CD14-positive monocyte (primary cell): ENCODE results near the gene BRSK2. TPM values are rescaled to one million over a fixed set of nuclear protein-coding genes. Genes with fewer than 3 reads are reported as not detected.
A peak's percentile ranks its signal among the peaks of the same experiment; 100 is the strongest.

Source experiments
- DNase-seq, 3 donors: peaks; one replicate each; pipeline ENCODE4 v3.0.0-alpha.2; 2011 to 2022
- H2AFZ ChIP-seq: 2 replicates; pipeline ENCODE4 v1.6.0; 2012; ENCODE audit warnings: mild to moderate bottlenecking, low read depth, low read length, inconsistent platforms; ENCODE audit not compliant: insufficient read depth, poor library complexity, severe bottlenecking
- H3K27ac ChIP-seq, 2 donors: 1 replicate in 1 of 2; 2 replicates in 1 of 2; pipeline ENCODE4 v1.5.1; 2012 to 2013; ENCODE audit warnings: low read length in 2 of 2, control low read depth in 1 of 2, inconsistent platforms in 1 of 2, low read depth in 1 of 2, mild to moderate bottlenecking in 1 of 2
- H3K27me3 ChIP-seq, 2 donors: one replicate each; pipeline versions ENCODE4 v1.6.0 to v1.6.1; 2011 to 2013; ENCODE audit warnings: low read length in 2 of 2; ENCODE audit not compliant: control insufficient read depth in 2 of 2, insufficient read depth in 2 of 2
- H3K36me3 ChIP-seq, 2 donors: replicated peaks in 1 of 2; 1 replicate in 1 of 2; 2 replicates in 1 of 2; pipeline versions ENCODE4 v1.5.1 to v1.6.1; 2012 to 2013; ENCODE audit warnings: low read length in 2 of 2, control low read depth in 1 of 2, inconsistent platforms in 1 of 2, mild to moderate bottlenecking in 1 of 2; ENCODE audit not compliant: insufficient read depth in 2 of 2, control insufficient read depth in 1 of 2
- H3K4me1 ChIP-seq, 2 donors: 1 replicate in 1 of 2; 2 replicates in 1 of 2; pipeline versions ENCODE4 v1.5.1 to v1.6.1; 2012 to 2013; ENCODE audit warnings: low read length in 2 of 2, control low read depth in 1 of 2, inconsistent platforms in 1 of 2, mild to moderate bottlenecking in 1 of 2, moderate library complexity in 1 of 2; ENCODE audit not compliant: insufficient read depth in 2 of 2, control insufficient read depth in 1 of 2
- H3K4me2 ChIP-seq: replicated peaks from 2 replicates; pipeline ENCODE3; 2012; ENCODE audit warnings: low read length, moderate library complexity, mild to moderate bottlenecking; ENCODE audit not compliant: poor library complexity, severe bottlenecking; ENCODE audit errors: extremely low read depth
- H3K4me3 ChIP-seq, 3 experiments: fragments of 200-600 bp in 1 of 3; sonication (generic) in 1 of 3; replicated peaks in 1 of 3; 1 replicate in 2 of 3; 2 replicates in 1 of 3; pipeline ENCODE4 v1.5.1; 2011 to 2013; ENCODE audit warnings: low read length in 3 of 3, mild to moderate bottlenecking in 3 of 3, control low read depth in 2 of 3, low read depth in 2 of 3, inconsistent platforms in 1 of 3, moderate library complexity in 1 of 3
- H3K79me2 ChIP-seq: 2 replicates; pipeline ENCODE4 v1.6.0; 2012; ENCODE audit warnings: mild to moderate bottlenecking, control low read depth, inconsistent platforms, low read length, moderate library complexity; ENCODE audit not compliant: insufficient read depth
- H3K9ac ChIP-seq: 2 replicates; pipeline ENCODE4 v1.6.0; 2017; ENCODE audit warnings: low read length, mild to moderate bottlenecking; ENCODE audit not compliant: insufficient read depth, poor library complexity, severe bottlenecking
- H3K9me3 ChIP-seq, 2 donors: replicated peaks in 1 of 2; 1 replicate in 1 of 2; 2 replicates in 1 of 2; pipeline versions ENCODE4 v1.5.1 to v1.6.1; 2012 to 2013; ENCODE audit warnings: low read length in 2 of 2, control low read depth in 1 of 2; ENCODE audit not compliant: control insufficient read depth in 1 of 2, insufficient read depth in 1 of 2
- H4K20me1 ChIP-seq: 2 replicates; pipeline ENCODE4 v1.6.0; 2012; ENCODE audit warnings: mild to moderate bottlenecking, low read length, control low read depth, moderate library complexity; ENCODE audit not compliant: insufficient read depth
- H3K27ac Mint-ChIP-seq, 7 donors: one replicate each; pipeline ENCODE4 v1.8.0; 2020; ENCODE audit warnings: mild to moderate bottlenecking in 7 of 7, mixed read lengths in 7 of 7, moderate library complexity in 6 of 7, inconsistent platforms in 2 of 7
- H3K27me3 Mint-ChIP-seq, 3 donors: one replicate each; pipeline ENCODE4 v1.8.0; 2021 to 2022; ENCODE audit warnings: low read depth in 3 of 3, mild to moderate bottlenecking in 3 of 3, mixed read lengths in 3 of 3, moderate library complexity in 3 of 3, inconsistent platforms in 1 of 3
- H3K36me3 Mint-ChIP-seq, 2 donors: one replicate each; pipeline ENCODE4 v1.8.0; 2020; ENCODE audit warnings: mixed read lengths in 2 of 2, inconsistent platforms in 1 of 2, mild to moderate bottlenecking in 1 of 2
- H3K4me1 Mint-ChIP-seq: one replicate; pipeline ENCODE4 v1.8.0; 2020; ENCODE audit warnings: mild to moderate bottlenecking, mixed read lengths
- H3K4me3 Mint-ChIP-seq, 2 donors: one replicate each; pipeline ENCODE4 v1.8.0; 2020; ENCODE audit warnings: mild to moderate bottlenecking in 2 of 2, mixed read lengths in 2 of 2, moderate library complexity in 1 of 2
- H3K9me3 Mint-ChIP-seq, 7 donors: one replicate each; pipeline ENCODE4 v1.8.0; 2020 to 2022; ENCODE audit warnings: mixed read lengths in 7 of 7, mild to moderate bottlenecking in 6 of 7, moderate library complexity in 6 of 7, inconsistent platforms in 2 of 7
- WGBS: methylation state at CpG from one replicate; pipeline ENCODE4 v1.1.5; 2013; ENCODE audit warnings: missing lambda C conversion rate; ENCODE audit not compliant: insufficient coverage; 5-methylcytosine and 5-hydroxymethylcytosine counted together
- intact Hi-C, 2 donors: fragments of 100-400 bp; cut with micrococcal nuclease; formaldehyde crosslinking; loops; one replicate each; pipeline versions ENCODE4 v1.15.0 to v1.15.1; 2023
- polyA plus RNA-seq, 3 donors: library from polyadenylated mRNA; depleted of rRNA in 1 of 3; unstranded in 2 of 3; stranded (reverse) in 1 of 3; fragments of 300-500 nt in 2 of 3; fragments of >200 nt in 1 of 3; fragmentation: Illumina TruSeq in 2 of 3; gene quantifications; 1 replicate in 2 of 3; 2 replicates in 1 of 3; pipeline ENCODE4 v1.2.3, GENCODE V29; 2012 to 2021
- TF ChIP-seq, protein P1 (sequence below): fragments of 200-600 bp; IDR thresholded peaks from one replicate; pipeline ENCODE4 v1.8.0; 2022; ENCODE audit warnings: antibody characterized with exemption, mild to moderate bottlenecking

BRSK2 gene
- polyA plus RNA-seq, 3 donors: 0.13 TPM; not detected in 2

DNA sequence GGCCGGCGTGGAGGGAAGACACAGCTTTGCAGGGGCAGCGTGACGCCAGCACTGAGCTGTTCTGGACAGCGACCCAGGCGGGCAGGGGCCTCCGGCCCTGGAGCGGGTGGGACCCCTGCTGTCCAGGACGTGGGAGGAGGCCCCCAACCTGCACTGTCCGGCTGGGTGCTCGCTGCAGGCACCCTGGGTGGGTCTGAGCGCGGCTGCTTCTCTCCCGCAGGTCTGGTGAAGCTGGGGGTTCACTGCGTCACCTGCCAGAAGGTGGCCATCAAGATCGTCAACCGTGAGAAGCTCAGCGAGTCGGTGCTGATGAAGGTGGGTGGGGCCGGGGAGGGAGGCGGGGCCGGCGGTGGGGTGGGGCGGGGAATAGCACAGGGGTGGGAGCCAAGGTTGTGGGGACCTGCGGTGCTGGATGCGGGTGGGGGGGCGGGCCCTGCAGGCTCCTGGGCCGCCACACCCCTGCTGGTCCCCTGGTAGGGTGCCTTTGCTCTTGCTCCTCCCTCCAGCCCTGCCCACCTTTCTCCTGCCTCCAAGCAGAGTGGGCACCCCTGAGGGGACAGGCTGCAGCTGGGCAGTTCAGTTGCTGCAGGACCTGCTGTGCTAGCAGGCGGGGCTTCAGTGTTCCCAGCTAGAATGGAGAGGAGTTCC lies 46.2 kb downstream of the BRSK2 start:
- Mint-ChIP-seq H3K36me3 (no peaks in the 10 kb centered on the region), H3K4me1 (no peaks in the 10 kb centered on the region), H3K9me3 (no peaks in the 10 kb centered on the region), H3K27me3 (peaks cover 2 to 13% (median 5%) of the 10 kb centered on the region in 3 donors), H3K27ac (no peak overlapping the region), H3K4me3 (peak overlapping the region in 1 of 2 donors; percentile 30)
- no peak overlapping the region for H3K4me3 ChIP-seq
- 42% methylated on average over 18 of the region's 29 CpGs for WGBS
- no peaks in the 10 kb centered on the region for H3K36me3 ChIP-seq
- no peaks in the 10 kb centered on the region for H4K20me1 ChIP-seq
- H3K27ac ChIP-seq: no peak overlapping the region
- DNase-seq: no peak
- H2AFZ ChIP-seq: no peak overlapping the region
- H3K79me2 ChIP-seq: no peaks in the 10 kb centered on the region
- intact Hi-C loops: no loop called here
- TF ChIP-seq, protein P1, sequence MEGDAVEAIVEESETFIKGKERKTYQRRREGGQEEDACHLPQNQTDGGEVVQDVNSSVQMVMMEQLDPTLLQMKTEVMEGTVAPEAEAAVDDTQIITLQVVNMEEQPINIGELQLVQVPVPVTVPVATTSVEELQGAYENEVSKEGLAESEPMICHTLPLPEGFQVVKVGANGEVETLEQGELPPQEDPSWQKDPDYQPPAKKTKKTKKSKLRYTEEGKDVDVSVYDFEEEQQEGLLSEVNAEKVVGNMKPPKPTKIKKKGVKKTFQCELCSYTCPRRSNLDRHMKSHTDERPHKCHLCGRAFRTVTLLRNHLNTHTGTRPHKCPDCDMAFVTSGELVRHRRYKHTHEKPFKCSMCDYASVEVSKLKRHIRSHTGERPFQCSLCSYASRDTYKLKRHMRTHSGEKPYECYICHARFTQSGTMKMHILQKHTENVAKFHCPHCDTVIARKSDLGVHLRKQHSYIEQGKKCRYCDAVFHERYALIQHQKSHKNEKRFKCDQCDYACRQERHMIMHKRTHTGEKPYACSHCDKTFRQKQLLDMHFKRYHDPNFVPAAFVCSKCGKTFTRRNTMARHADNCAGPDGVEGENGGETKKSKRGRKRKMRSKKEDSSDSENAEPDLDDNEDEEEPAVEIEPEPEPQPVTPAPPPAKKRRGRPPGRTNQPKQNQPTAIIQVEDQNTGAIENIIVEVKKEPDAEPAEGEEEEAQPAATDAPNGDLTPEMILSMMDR: no peak
- no peak overlapping the region for H3K4me2 ChIP-seq
- no peak overlapping the region for H3K9ac ChIP-seq
- H3K27me3 ChIP-seq: no peaks in the 10 kb centered on the region
- H3K9me3 ChIP-seq: no peaks in the 10 kb centered on the region
- no peaks in the 10 kb centered on the region for H3K4me1 ChIP-seq

DNA sequence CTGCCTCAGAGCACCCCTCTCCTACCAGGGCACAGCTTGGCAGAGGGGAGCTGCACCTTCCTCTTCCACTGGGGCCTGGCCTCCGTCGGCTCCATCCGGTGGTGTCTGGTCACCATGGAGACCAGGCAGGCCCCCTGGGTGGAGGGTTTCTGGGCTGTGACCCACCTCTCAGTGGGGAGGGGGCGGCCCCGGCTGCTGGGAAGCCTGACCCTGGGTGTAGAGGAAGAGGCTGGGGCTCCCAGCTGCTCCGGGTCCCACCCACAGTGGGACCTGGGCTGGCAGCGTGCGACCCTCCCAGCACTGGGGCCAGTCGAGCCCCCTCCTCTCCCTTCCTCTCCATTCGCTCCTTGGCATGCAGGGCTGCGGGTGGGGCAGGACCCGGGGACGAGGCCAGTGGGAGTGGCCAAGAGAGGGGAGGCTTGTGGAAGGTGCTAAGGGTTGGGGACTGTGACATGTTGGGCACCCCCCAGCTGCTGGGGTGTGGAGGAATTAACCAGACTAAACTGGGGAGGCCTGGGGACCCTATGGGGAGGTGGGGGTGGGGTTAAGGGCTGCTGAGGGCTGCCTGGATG lies 46.8 kb downstream of the BRSK2 start:
- no peak overlapping the region for H2AFZ ChIP-seq
- no peaks in the 10 kb centered on the region for H3K4me1 ChIP-seq
- H3K27me3 ChIP-seq: no peaks in the 10 kb centered on the region
- intact Hi-C loops: no loop called here
- Mint-ChIP-seq H3K27me3 (peaks cover 2 to 13% (median 5%) of the 10 kb centered on the region in 3 donors), H3K9me3 (no peaks in the 10 kb centered on the region), H3K4me1 (no peaks in the 10 kb centered on the region), H3K36me3 (no peaks in the 10 kb centered on the region), H3K27ac (no peak overlapping the region), H3K4me3 (no peak overlapping the region)
- H3K4me3 ChIP-seq: no peak overlapping the region
- H3K9ac ChIP-seq: no peak overlapping the region
- H3K27ac ChIP-seq: no peak overlapping the region
- no peaks in the 10 kb centered on the region for H3K79me2 ChIP-seq
- DNase-seq: no peak
- H4K20me1 ChIP-seq: no peaks in the 10 kb centered on the region
- no peaks in the 10 kb centered on the region for H3K9me3 ChIP-seq
- TF ChIP-seq, protein P1: no peak
- WGBS: 40% methylated on average over 10 of the region's 13 CpGs
- H3K4me2 ChIP-seq: no peak overlapping the region
- no peaks in the 10 kb centered on the region for H3K36me3 ChIP-seq
